ENCODE results near the gene NFKBIZ. TPM values are rescaled to one million over a fixed set of nuclear protein-coding genes. Genes with fewer than 3 reads are reported as not detected.
"Not testable (repeated sequence)": the region's sequence is repeated elsewhere in the genome, so short reads cannot be mapped to it uniquely, and the experiment has no call there.

Gene NFKBIZ
- total RNA-seq, 1 donor from 2014 or later: 61.0 TPM

GRCh38 chr3:101905573-101905972 is 56.3 kb downstream of the NFKBIZ start:
- intact Hi-C loops (cut with micrococcal nuclease): not testable (repeated sequence)

Other genes starting within 250 kb of the NFKBIZ start
- 29.6 and 30.9 TPM in 2 replicates for gene ZBTB11, start 172.4 kb upstream of the NFKBIZ start, total RNA-seq
- gene RPL24, start 162.8 kb upstream of the NFKBIZ start, total RNA-seq: 1,136 and 1,140 TPM in 2 replicates
- 22.0 and 22.3 TPM in 2 replicates for gene CEP97, start 124.9 kb upstream of the NFKBIZ start, total RNA-seq
- gene NXPE3, start 70.3 kb upstream of the NFKBIZ start, total RNA-seq: 21.3 and 22.1 TPM in 2 replicates